Measurements from ENCODE around the gene PVR. TPM values are rescaled to one million over a fixed set of nuclear protein-coding genes. Genes with fewer than 3 reads are reported as not detected.

Gene PVR
- total and polyA plus RNA-seq, 2 of the 4 experiments (the other 2 are of a cell fraction): 106 to 122 TPM

- dilution Hi-C loops (cut with HindIII; ENCODE audit: low sequenced_read_pairs, unreplicated experiment) (no loop called here), intact Hi-C loops (cut with micrococcal nuclease) (no loop called here), in situ Hi-C loops (cut with MboI; ENCODE audit: low sequenced_read_pairs) (no loop called here)
- POLR2A ChIA-PET (ENCODE audit: unreplicated experiment): no interaction called here
- Histone ChIP-seq H2AK5ac (ENCODE audit: low read depth, low read length) (no peak overlapping the region), H3K4me1 (ENCODE audit: control insufficient read depth, insufficient read depth, low read length) (no peaks in the 10 kb centered on the region), H4K5ac (ENCODE audit: low read depth, low read length) (no peak overlapping the region), H3K4me3 (ENCODE audit: insufficient read depth, low read depth, low read length) (no peak overlapping the region), H3K27ac (ENCODE audit: insufficient read depth, low read length) (no peak overlapping the region), H3K36me3 (ENCODE audit: control insufficient read depth, insufficient read depth, low read length) (no peaks in the 10 kb centered on the region), H3K9ac (ENCODE audit: low read depth, low read length) (no peak overlapping the region), H3K14ac (replicated peaks; ENCODE audit: low read depth, low read length) (no peak overlapping the region), H2BK15ac (ENCODE audit: low read depth, low read length) (no peak overlapping the region), H3K9me1 (ENCODE audit: insufficient read depth, low read length) (no peaks in the 10 kb centered on the region), H2BK120ac (ENCODE audit: low read depth, low read length) (no peak overlapping the region), H4K91ac (ENCODE audit: insufficient read depth, low read depth, low read length) (no peak overlapping the region), H3K27me3 (ENCODE audit: control insufficient read depth, insufficient read depth, low read length) (no peaks in the 10 kb centered on the region; the same call in 1 of the 2 replicates), H4K8ac (ENCODE audit: low read depth in 2 of 2, low read length in 2 of 2) (no peak overlapping the region), H3K4me2 (ENCODE audit: low read depth, low read length) (no peak overlapping the region), H3K18ac (ENCODE audit: low read depth, low read length) (no peak overlapping the region), H3K56ac (ENCODE audit: extremely low read depth, insufficient read depth, low read length) (no peak overlapping the region), H3K79me1 (ENCODE audit: low read depth in 1 of 2, low read length in 2 of 2) (no peaks in the 10 kb centered on the region), H2BK20ac (ENCODE audit: low read depth, low read length) (no peak overlapping the region), H2AK9ac (replicated peaks; ENCODE audit: low read depth, low read length, poor library complexity) (no peak overlapping the region), H3K4ac (ENCODE audit: low read depth, low read length) (no peak overlapping the region), H2AFZ (replicated peaks; ENCODE audit: low read length, poor library complexity) (no peak overlapping the region), H4K20me1 (ENCODE audit: insufficient read depth, low read length) (no peaks in the 10 kb centered on the region), H3K9me3 (ENCODE audit: control insufficient read depth, insufficient read depth, low read length) (no peaks in the 10 kb centered on the region), H3K23ac (ENCODE audit: low read depth, low read length) (no peak overlapping the region), H2BK5ac (ENCODE audit: low read depth, low read length, poor library complexity, severe bottlenecking) (no peak overlapping the region)
- WGBS, 2 experiments (ENCODE audit: extremely low coverage in 2 of 2, insufficient read length in 1 of 2): 92% methylated on average over 2 of the region's 4 CpGs; no CpG with 5 or more reads in 1 of the 2 experiments
- BruUV-seq (replicated peaks): no TSS peak
- CTCF ChIA-PET: no interaction called here
- TF ChIP-seq POLR2A (IDR thresholded peaks at IDR 0.05; ENCODE audit: low read depth, low read length) (no peak), USF2 (IDR thresholded peaks at IDR 0.05; ENCODE audit: low read depth, low read length) (no peak), NFE2L2 (IDR thresholded peaks at IDR 0.05; ENCODE audit: low read depth, low read length) (no peak)
- DNase-seq: no peak
- no peak for ATAC-seq (ENCODE audit: low read depth)
Measured at GRCh38 chr19:44697670-44698034, 53.9 kb downstream of the PVR start.
